GM21447 (cell line): ENCODE measurements around the gene AMTN.
"Not testable (repeated sequence)": the region's sequence is repeated elsewhere in the genome, so short reads cannot be mapped to it uniquely, and the experiment has no call there.

ENCODE experiments used
- ATAC-seq: cut with Tn5 transposase; IDR thresholded peaks from one replicate; pipeline ENCODE4 v1.9.1; 2021; ENCODE audit not compliant: unreplicated experiment

Gene AMTN, protein sequence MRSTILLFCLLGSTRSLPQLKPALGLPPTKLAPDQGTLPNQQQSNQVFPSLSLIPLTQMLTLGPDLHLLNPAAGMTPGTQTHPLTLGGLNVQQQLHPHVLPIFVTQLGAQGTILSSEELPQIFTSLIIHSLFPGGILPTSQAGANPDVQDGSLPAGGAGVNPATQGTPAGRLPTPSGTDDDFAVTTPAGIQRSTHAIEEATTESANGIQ

DNA sequence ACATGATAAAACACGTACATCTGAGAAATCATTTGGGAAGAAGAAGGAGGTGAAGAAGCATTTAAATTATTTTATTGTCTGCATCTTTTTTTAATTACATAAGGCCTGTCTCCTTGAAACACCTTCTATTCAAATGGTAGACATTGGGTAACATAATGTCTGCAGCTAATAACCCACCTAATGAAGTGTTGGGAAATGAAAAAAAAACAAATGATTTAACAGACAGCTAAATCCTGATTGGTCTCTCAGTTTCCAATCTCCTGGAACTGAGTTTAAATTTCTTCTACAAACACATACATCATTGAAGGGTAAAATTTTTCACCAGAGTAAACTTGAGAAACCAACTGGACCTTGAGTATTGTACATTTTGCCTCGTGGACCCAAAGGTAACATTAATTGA lies at the start of gene AMTN:
AMTN (plus strand) TSS at position 301 of the 400 bp plus-strand sequence. CDS start 209 bp downstream, outside the sequence.
- no peak for ATAC-seq

- ATAC-seq, result no peak
Measured at GRCh38 chr4:70471897-70472296, 46.5 kb upstream of the AMTN start, which contains the start of gene MUC7. Gene MUC7 (plus strand): TSS chr4:70472197. CDS start chr4:70474022, 1,825 bp downstream.

DNA sequence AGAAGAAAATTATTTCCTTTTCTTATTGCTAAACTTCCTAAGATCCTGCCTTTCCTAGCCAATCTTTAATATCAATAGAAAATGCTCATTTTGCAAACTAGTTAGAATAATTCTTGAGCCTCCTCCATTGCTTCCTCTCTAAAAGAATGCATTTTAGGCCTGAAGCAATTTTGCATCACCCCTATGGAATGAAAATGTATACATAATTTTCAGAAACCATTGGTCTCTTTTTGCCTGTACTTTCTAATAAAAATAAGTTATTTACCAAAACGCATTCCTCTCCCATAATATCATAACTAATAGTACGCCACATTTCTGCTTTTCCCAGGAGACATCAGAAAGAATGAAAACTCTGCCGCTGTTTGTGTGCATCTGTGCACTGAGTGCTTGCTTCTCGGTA lies 44.7 kb upstream of the AMTN start:
- ATAC-seq, result no peak

GRCh38 chr4:70488748-70489147 lies 29.6 kb upstream of the AMTN start:
- no peak for ATAC-seq

DNA sequence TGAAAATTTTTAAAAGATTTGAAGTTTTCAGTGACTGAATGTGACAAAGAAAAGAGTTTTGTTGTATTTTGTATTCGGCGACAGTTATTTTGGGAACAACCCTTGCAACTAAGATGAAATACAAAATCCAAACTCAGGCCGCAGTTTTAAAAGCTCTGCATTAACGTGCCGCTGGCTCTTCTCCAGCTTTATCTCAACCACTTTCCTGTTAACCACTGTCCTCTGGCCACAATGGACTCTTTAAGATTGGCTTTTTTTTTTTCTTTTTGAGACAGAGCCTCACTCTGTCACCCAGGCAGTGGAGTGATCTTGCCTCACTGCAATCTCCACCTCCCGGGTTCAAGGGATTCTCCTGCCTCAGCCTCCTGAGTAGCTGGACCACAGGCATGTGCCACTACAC lies 22.1 kb upstream of the AMTN start:
- no peak for ATAC-seq

- ATAC-seq, result not testable (repeated sequence)
Measured at GRCh38 chr4:70501838-70502237, 16.5 kb upstream of the AMTN start.

- ATAC-seq, result no peak
Measured at GRCh38 chr4:70504733-70505132, 13.6 kb upstream of the AMTN start.

GRCh38 chr4:70505151-70505748 lies 13.1 kb upstream of the AMTN start:
- peak; percentile 94 for ATAC-seq

DNA sequence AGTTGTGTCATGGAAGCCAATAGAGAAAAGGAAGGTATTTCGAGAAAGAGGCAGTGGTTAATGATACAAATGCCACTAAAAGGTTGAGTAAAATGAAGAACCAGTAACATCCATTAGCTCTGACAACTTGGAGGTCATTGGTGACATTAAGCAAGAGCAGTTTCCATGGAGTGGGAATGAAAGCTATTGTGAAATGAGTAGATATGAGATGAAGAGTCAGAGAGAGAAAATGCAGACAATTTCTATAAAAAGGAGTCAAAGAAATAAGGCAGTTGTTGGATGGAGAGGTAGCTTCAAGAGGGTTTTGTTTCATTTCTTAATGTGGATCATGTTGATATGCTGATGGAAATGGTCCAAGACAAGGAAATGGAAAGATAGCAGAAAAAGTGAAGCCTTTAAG lies 9.6 kb upstream of the AMTN start:
- no peak for ATAC-seq

DNA sequence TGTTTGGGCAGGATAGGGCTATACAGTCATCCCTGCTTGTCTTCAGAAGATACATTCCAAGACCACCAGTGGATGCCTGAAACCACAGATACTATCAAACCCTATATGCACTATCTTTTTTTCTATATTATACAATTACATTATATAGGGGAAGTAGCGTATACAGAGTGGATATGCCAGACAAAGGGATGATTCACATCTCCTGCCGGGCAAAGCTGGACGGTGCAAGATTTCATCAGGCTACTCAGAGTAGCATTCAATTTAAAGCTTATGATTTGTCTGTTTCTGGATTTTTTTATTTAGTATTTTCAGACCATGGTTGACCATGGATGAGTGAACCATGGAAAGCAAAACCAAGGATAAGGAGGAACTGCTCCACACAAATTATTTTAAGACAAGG lies 7.0 kb upstream of the AMTN start:
- no peak for ATAC-seq

DNA sequence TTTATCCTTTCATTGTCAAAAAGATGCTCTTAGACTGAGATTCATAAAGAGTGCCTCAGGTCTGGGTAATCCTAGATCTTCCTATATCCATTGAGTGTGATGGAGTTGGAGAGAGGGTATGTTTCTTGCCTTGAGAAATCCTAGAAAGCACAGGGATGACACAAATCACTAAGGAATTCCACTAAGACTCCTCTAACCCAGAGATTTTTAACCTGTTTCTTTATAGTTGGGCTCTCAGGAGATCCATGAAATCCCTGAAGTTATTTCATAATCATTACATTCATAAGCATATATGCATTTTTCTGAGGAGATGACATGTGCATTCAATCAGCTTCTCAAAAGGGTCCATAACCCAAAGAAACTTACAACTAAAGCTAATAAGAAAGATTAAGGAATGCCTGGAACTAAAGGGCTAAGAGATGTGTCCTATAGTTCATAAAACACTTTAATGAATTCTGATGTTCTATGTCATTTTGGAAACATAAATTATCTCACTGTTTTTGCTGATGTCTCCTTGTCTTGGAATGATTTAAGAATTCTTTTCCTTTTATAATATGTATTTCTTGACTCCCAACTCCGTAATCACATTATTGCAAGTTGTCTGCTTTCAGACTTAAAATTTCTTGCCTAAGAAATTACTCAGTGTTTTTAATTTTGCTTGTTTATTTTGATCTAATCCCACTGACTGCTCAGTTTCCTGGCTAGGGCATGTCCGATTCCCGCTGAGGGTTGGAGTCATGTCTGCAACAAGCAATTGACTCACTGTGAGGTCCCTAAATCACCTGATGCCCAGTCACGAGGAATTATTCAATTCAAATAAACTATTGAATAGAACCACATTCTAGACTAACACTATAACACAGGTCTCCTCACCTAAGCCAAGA lies 2.8 kb upstream of the AMTN start:
- ATAC-seq, result no peak

- no peak for ATAC-seq
Measured at GRCh38 chr4:70518716-70519115, 347 bp downstream of the AMTN start.

DNA sequence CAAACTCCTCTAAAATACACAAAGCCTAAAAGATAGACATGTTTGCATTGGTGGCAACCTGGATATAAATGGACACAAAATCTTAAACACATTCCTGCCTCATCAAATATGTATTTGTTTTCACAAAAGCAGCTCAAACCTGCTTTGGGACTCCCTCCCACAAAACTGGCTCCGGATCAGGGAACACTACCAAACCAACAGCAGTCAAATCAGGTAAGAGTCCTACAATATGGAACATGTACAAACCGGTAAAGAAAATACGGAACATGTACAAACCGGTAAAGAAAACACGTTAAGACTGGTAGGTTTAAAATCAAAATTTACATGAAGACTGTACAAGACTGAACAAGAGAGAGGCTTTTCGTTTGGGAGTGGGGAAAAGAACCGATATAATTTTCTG lies 4.3 kb downstream of the AMTN start:
- no peak for ATAC-seq

DNA sequence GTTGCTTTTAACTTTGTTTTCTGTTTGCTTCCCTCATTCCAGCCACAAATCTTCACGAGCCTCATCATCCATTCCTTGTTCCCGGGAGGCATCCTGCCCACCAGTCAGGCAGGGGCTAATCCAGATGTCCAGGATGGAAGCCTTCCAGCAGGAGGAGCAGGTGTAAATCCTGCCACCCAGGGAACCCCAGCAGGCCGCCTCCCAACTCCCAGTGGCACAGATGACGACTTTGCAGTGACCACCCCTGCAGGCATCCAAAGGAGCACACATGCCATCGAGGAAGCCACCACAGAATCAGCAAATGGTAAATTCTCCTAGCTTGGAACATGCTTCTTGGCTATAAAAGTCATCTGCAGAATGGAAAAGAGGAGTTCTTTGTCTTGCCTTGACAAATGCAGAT lies 12.6 kb downstream of the AMTN start:
- no peak for ATAC-seq

DNA sequence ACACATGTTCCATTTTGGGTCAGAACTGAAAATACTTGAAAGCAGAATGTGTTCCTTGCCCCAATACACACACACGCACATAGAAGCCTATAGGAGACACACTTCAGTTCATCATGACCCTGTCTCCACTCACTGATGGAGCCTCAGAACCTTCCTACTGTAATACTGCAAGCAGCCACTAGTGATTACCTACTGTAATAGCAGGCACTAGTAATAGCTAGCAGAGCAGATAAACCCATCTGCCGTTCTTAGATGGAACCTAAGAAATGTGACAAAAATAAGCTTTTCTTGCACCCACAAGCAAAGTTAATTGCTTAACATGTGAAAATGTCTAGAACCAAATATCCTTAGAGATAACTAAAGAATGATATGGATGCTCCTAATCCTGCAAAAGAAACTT lies 13.6 kb downstream of the AMTN start:
- no peak for ATAC-seq

GRCh38 chr4:70533211-70533610 lies 14.8 kb downstream of the AMTN start:
- no peak for ATAC-seq

DNA sequence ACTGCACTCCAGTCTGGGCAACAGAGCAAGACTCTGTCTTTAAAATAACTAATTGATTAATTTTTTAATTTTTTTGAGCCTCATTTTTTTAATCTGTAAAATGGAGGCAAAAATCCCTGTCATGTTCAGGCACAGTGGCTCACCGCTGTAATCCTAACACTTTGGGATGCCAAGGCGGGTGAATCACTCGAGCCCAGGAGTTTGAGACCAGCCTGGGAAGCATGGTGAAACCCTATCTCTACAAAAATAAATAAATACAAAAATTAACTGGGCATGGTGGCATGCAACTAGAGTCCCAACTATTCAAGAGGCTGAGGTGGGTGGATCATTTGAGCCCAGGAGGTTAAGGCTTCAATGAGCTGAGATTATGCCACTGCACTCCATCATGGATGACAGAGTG lies 15.4 kb downstream of the AMTN start:
- ATAC-seq, result no peak

- ATAC-seq, result not testable (repeated sequence)
Measured at GRCh38 chr4:70534886-70535285, 16.5 kb downstream of the AMTN start.

DNA sequence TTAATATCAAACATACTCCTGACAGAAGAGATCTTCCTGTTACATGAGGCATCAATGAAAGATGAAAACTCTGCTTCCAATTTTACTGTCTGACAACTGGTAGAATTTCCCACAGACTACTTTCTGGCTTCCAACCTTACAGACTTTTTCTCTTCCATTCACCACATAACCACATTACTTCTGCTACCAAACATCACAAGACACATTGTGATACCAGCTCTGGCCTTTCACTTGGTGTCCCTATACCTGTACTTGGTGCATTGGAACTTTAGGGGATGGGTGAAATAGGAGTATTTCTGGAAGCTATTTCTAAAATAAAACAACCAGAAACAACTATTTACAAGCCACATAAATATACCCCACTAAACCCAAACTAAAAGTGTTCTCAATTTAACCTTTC lies 20.5 kb downstream of the AMTN start:
- no peak for ATAC-seq

DNA sequence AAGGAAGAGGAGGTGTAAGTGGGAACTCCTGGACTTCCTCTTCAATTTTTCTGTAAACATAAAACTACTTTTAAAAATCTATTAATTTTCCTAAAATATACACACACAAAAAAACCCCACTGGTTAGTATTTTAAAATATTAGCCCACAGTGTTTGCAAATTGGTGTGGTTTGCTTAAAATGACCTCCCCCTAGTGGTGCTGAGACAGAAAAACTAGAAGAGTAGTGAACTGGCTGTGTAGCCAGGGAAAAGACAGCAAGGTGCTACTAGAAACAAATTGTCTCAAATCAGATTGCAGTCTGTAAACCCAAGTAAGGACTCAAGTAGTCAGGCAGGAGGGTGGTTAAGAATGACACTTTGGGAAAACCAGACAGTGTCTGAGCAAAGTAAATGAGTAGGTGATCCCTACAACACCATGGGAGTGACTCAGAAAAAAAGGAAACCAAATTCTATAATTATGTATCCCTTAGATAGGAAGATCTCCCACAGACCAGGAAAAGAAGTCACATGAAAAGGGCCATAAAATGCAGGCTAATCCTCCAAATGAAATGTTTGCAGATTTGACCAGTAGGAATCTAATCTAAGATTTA lies 26.0 kb downstream of the AMTN start:
- ATAC-seq, result peak; percentile 50

DNA sequence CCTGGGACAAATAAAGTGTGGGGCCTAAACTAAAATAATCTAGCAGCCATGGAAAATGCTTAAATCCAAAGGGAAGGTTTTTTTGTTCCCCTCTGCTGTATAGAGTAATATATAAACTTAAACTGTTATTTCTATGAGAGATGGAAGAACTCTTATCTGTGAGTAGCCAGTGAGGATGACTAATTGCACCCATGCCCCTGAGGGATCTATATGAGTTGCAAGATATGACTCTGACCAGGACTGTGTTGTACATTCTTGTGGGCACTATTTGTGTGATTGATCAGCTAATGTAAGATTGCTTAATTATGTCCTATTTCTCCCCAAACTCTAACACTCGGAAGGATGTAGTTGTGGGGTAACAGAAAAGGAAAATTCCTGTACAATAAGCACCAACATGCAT lies 38.5 kb downstream of the AMTN start:
- ATAC-seq, result no peak
